OCI-LY1 (cell line): Measurements from ENCODE around the gene SPATA13.

Experiments used
- H2AFZ ChIP-seq: fragments of 200-600 bp; sonication (generic), shearing (Covaris generic); 2 replicates; pipeline ENCODE4 v1.6.0; 2014; ENCODE audit warnings: antibody characterized with exemption, mild to moderate bottlenecking, low read length
- H3F3A ChIP-seq: fragments of 200-600 bp; sonication (generic), shearing (Covaris generic); 2 replicates; pipeline ENCODE4 v1.6.0; 2014; ENCODE audit warnings: mild to moderate bottlenecking, antibody characterized with exemption, low read length, moderate library complexity; ENCODE audit not compliant: insufficient read depth
- H3K27ac ChIP-seq: fragments of 200-600 bp; sonication (generic); 2 replicates; pipeline ENCODE4 v1.5.1; 2014; ENCODE audit warnings: low read length, mixed run types, mild to moderate bottlenecking, low read depth; ENCODE audit not compliant: poor library complexity, severe bottlenecking
- H3K27me3 ChIP-seq: fragments of 200-600 bp; sonication (generic); 2 replicates; pipeline ENCODE4 v1.6.0; 2014; ENCODE audit warnings: antibody characterized with exemption, mild to moderate bottlenecking, low read length, moderate library complexity; ENCODE audit not compliant: insufficient read depth
- H3K36me3 ChIP-seq: fragments of 200-600 bp; sonication (generic); 2 replicates; pipeline ENCODE4 v1.6.1; 2014; ENCODE audit warnings: mild to moderate bottlenecking, antibody characterized with exemption, low read length, moderate library complexity, mixed read lengths; ENCODE audit not compliant: insufficient read depth
- H3K4me1 ChIP-seq: fragments of 200-600 bp; sonication (generic); 2 replicates; pipeline ENCODE4 v1.5.1; 2014; ENCODE audit warnings: mild to moderate bottlenecking, low read length, moderate library complexity; ENCODE audit not compliant: insufficient read depth, severe bottlenecking
- H3K4me2 ChIP-seq: fragments of 200-600 bp; sonication (generic), shearing (Covaris generic); 2 replicates; pipeline ENCODE4 v1.6.1; 2014; ENCODE audit warnings: low read length
- H3K4me3 ChIP-seq: fragments of 200-600 bp; sonication (generic); 2 replicates; pipeline ENCODE4 v1.5.1; 2014; ENCODE audit warnings: low read length, low read depth, mild to moderate bottlenecking, mixed read lengths; ENCODE audit not compliant: poor library complexity, severe bottlenecking
- H3K79me2 ChIP-seq: fragments of 200-600 bp; shearing (Covaris generic); 2 replicates; pipeline ENCODE4 v1.6.1; 2016; ENCODE audit warnings: mixed run types, low read length, mixed read lengths; ENCODE audit not compliant: insufficient read depth
- H3K9ac ChIP-seq: fragments of 200-600 bp; sonication (generic), shearing (Covaris generic); 2 replicates; pipeline ENCODE4 v1.6.1; 2014; ENCODE audit warnings: mild to moderate bottlenecking, low read length, mixed read lengths
- H3K9me2 ChIP-seq: fragments of 200-600 bp; sonication (generic), shearing (Covaris generic); 2 replicates; pipeline ENCODE4 v1.6.1; 2014; ENCODE audit warnings: low read depth, mild to moderate bottlenecking, low read length, mixed read lengths
- H3K9me3 ChIP-seq: fragments of 200-600 bp; shearing (Covaris generic); 2 replicates; pipeline ENCODE4 v1.6.1; 2014; ENCODE audit warnings: low read length, mixed read lengths
- H4K20me1 ChIP-seq: fragments of 200-600 bp; sonication (generic), shearing (Covaris generic); 2 replicates; pipeline ENCODE4 v1.6.0; 2016; ENCODE audit warnings: mild to moderate bottlenecking, low read length; ENCODE audit not compliant: insufficient read depth
- CTCF ChIP-seq: fragments of 200-600 bp; sonication (generic), shearing (Covaris generic); IDR thresholded peaks from 2 replicates; pipeline ENCODE4 v1.5.1; 2017; ENCODE audit warnings: mild to moderate bottlenecking, antibody characterized with exemption, low read length, moderate library complexity, mixed read lengths
- EZH2 ChIP-seq: fragments of 200-600 bp; sonication (generic), shearing (Covaris generic); IDR thresholded peaks from 2 replicates; pipeline ENCODE4 v1.8.0; 2017; ENCODE audit warnings: borderline replicate concordance, mixed run types, mild to moderate bottlenecking, antibody characterized with exemption, low read length, moderate library complexity, mixed read lengths

SPATA13 gene

GRCh38 chr13:24304620-24305019 is 144.1 kb downstream of the SPATA13 start:
- H3K27me3 ChIP-seq: no peaks in the 10 kb centered on the region; the same call in 1 of the 2 replicates
- H3K36me3 ChIP-seq: no peaks in the 10 kb centered on the region
- no peaks in the 10 kb centered on the region for H3K9me3 ChIP-seq
- no peak overlapping the region for H3K9ac ChIP-seq
- H3K4me2 ChIP-seq: no peak overlapping the region
- no peak for TF ChIP-seq EZH2
- TF ChIP-seq CTCF: no peak
- no peaks in the 10 kb centered on the region for H3F3A ChIP-seq
- H4K20me1 ChIP-seq: no peaks in the 10 kb centered on the region
- H2AFZ ChIP-seq: no peak overlapping the region
- H3K9me2 ChIP-seq: no peaks in the 10 kb centered on the region
- no peak overlapping the region for H3K4me3 ChIP-seq
- H3K27ac ChIP-seq: no peak overlapping the region
- no peaks in the 10 kb centered on the region for H3K79me2 ChIP-seq
- H3K4me1 ChIP-seq: no peaks in the 10 kb centered on the region

GRCh38 chr13:24306632-24307031 is 146.1 kb downstream of the SPATA13 start:
- Histone ChIP-seq H4K20me1 (no peaks in the 10 kb centered on the region), H3K4me3 (no peak overlapping the region), H3K9me2 (no peaks in the 10 kb centered on the region), H3K27me3 (no peaks in the 10 kb centered on the region; the same call in 1 of the 2 replicates), H3K27ac (no peak overlapping the region), H3F3A (no peaks in the 10 kb centered on the region), H3K36me3 (no peaks in the 10 kb centered on the region), H3K9me3 (no peaks in the 10 kb centered on the region), H3K4me2 (no peak overlapping the region), H3K79me2 (no peaks in the 10 kb centered on the region), H3K9ac (no peak overlapping the region), H3K4me1 (no peaks in the 10 kb centered on the region), H2AFZ (no peak overlapping the region)
- no peak for TF ChIP-seq CTCF
- no peak for TF ChIP-seq EZH2

- Histone ChIP-seq H3K4me2 (no peak overlapping the region), H3K9me3 (no peaks in the 10 kb centered on the region), H3K9me2 (no peaks in the 10 kb centered on the region), H4K20me1 (no peaks in the 10 kb centered on the region), H3K36me3 (no peaks in the 10 kb centered on the region), H3K27me3 (no peaks in the 10 kb centered on the region; the same call in 1 of the 2 replicates), H3K79me2 (no peaks in the 10 kb centered on the region), H3K27ac (no peak overlapping the region), H3F3A (no peaks in the 10 kb centered on the region), H3K9ac (no peak overlapping the region), H3K4me3 (no peak overlapping the region), H3K4me1 (no peaks in the 10 kb centered on the region), H2AFZ (no peak overlapping the region)
- TF ChIP-seq EZH2 (no peak), CTCF (no peak)
Observed at GRCh38 chr13:24307211-24308067, 146.9 kb downstream of the SPATA13 start.
